HepG2 (cell line): ENCODE results near the gene TRIM27. TPM values are rescaled to one million over a fixed set of nuclear protein-coding genes. Genes with fewer than 3 reads are reported as not detected.

Experiments
- DDIT3 ChIP-seq: sonication (generic); formaldehyde crosslinking; IDR thresholded peaks from 2 replicates; pipeline ENCODE4 v1.4.0; 2020; ENCODE audit warnings: mild to moderate bottlenecking, missing genetic modification reagents
- ETV6 ChIP-seq: sonication (generic); formaldehyde crosslinking; conservative IDR thresholded peaks from 2 replicates; pipeline ENCODE4 v1.4.0; 2020; ENCODE audit warnings: missing genetic modification reagents
- FOXK2 ChIP-seq: fragments of 450-650 bp; IDR thresholded peaks from 2 replicates; pipeline ENCODE4 v1.6.1; 2016
- GFI1 ChIP-seq: sonication (generic); formaldehyde crosslinking; IDR thresholded peaks from 2 replicates; pipeline ENCODE4 v1.5.0; 2020; ENCODE audit warnings: missing genetic modification reagents, mild to moderate bottlenecking, borderline replicate concordance
- HNRNPK ChIP-seq: fragments of 200-400 bp; formaldehyde crosslinking; IDR thresholded peaks from 2 replicates; pipeline ENCODE4 v1.6.1; 2018; ENCODE audit warnings: low read length, low read depth, moderate library complexity, mild to moderate bottlenecking; ENCODE audit not compliant: poor library complexity, severe bottlenecking
- IRF1 ChIP-seq: sonication (generic); formaldehyde crosslinking; IDR thresholded peaks from 2 replicates; pipeline ENCODE4 v1.4.0; 2020; ENCODE audit warnings: low read depth, mild to moderate bottlenecking, missing genetic modification reagents
- IRF2 ChIP-seq: IDR thresholded peaks from 2 replicates; pipeline ENCODE4 v1.6.1; 2018; ENCODE audit warnings: missing genetic modification reagents, missing compliant biosample characterization
- PHF21A ChIP-seq: sonication (generic); formaldehyde crosslinking; IDR thresholded peaks from 2 replicates; pipeline ENCODE4 v1.5.0; 2020; ENCODE audit warnings: mild to moderate bottlenecking, missing genetic modification reagents
- PREB ChIP-seq: sonication (generic); formaldehyde crosslinking; IDR thresholded peaks from 2 replicates; pipeline ENCODE4 v1.4.0; 2020; ENCODE audit warnings: missing genetic modification reagents
- RXRA ChIP-seq: sonication (generic); formaldehyde crosslinking; IDR thresholded peaks from 2 replicates; pipeline ENCODE4 v1.5.1; 2020; ENCODE audit warnings: missing genetic modification reagents
- SP140L ChIP-seq: sonication (generic); formaldehyde crosslinking; IDR thresholded peaks from 2 replicates; pipeline ENCODE4 v1.4.0; 2020; ENCODE audit warnings: missing genetic modification reagents, borderline replicate concordance
- SRSF4 ChIP-seq: fragments of 200-400 bp; formaldehyde crosslinking; IDR thresholded peaks from one replicate; pipeline ENCODE4 v1.6.1; 2018; ENCODE audit warnings: mild to moderate bottlenecking, low read depth, low read length, moderate library complexity; ENCODE audit not compliant: poor library complexity, severe bottlenecking
- YY1 ChIP-seq: IDR thresholded peaks from 2 replicates; pipeline ENCODE4 v1.6.1; 2011; ENCODE audit warnings: low read length, low read depth, moderate library complexity, mild to moderate bottlenecking; ENCODE audit not compliant: insufficient read depth, insufficient replicate concordance
- ZFP91 ChIP-seq: sonication (generic); formaldehyde crosslinking; IDR thresholded peaks from 2 replicates; pipeline ENCODE4 v1.9.0; 2022; ENCODE audit warnings: missing genetic modification reagents, mild to moderate bottlenecking, borderline replicate concordance
- ZKSCAN5 ChIP-seq: sonication (generic); formaldehyde crosslinking; IDR thresholded peaks from 2 replicates; pipeline ENCODE4 v1.5.1; 2020; ENCODE audit warnings: mild to moderate bottlenecking, missing genetic modification reagents
- ZNF224 ChIP-seq: sonication (generic); formaldehyde crosslinking; IDR thresholded peaks from 2 replicates; pipeline ENCODE4 v1.5.0; 2020; ENCODE audit warnings: mild to moderate bottlenecking, missing genetic modification reagents
- ZNF354B ChIP-seq: sonication (generic); formaldehyde crosslinking; IDR thresholded peaks from 2 replicates; pipeline ENCODE4 v1.8.0; 2022; ENCODE audit warnings: mild to moderate bottlenecking, missing genetic modification reagents
- ZNF362 ChIP-seq: sonication (generic); formaldehyde crosslinking; IDR thresholded peaks from 2 replicates; pipeline ENCODE4 v1.4.0; 2020; ENCODE audit warnings: missing genetic modification reagents, mild to moderate bottlenecking, borderline replicate concordance
- ZNF468 ChIP-seq: sonication (generic); formaldehyde crosslinking; IDR thresholded peaks from 2 replicates; pipeline ENCODE4 v1.8.0; 2022; ENCODE audit warnings: mild to moderate bottlenecking, moderate library complexity, missing genetic modification reagents
- ZNF552 ChIP-seq: sonication (generic); formaldehyde crosslinking; IDR thresholded peaks from 2 replicates; pipeline ENCODE4 v1.9.0; 2022; ENCODE audit warnings: missing genetic modification reagents, mild to moderate bottlenecking, borderline replicate concordance
- ZNF670 ChIP-seq: sonication (generic); formaldehyde crosslinking; IDR thresholded peaks from 2 replicates; pipeline ENCODE4 v1.8.0; 2022; ENCODE audit warnings: mild to moderate bottlenecking, missing genetic modification reagents, borderline replicate concordance
- ZSCAN9 ChIP-seq: IDR thresholded peaks from 2 replicates; pipeline ENCODE4 v1.6.1; 2016; ENCODE audit warnings: borderline replicate concordance
- polyA plus RNA-seq, 8 experiments: library from polyadenylated mRNA; depleted of rRNA in 3 of 8; stranded (reverse) in 7 of 8; unstranded in 1 of 8; fragments of >200 nt; fragmentation: Illumina TruSeq in 4 of 8; extraction: Trizol in 4 of 8; gene quantifications; 2 replicates each; pipeline versions ENCODE4 v1.2.1 to v1.2.3, GENCODE V29; 2011 to 2016; ENCODE audit warnings: low read depth in 4 of 8, missing spikeins in 1 of 8, mixed read lengths in 1 of 8; ENCODE audit not compliant: insufficient read depth in 1 of 8
- total RNA-seq, 5 experiments: library from RNA; depleted of rRNA; stranded (reverse); fragments of >200 nt; fragmentation: Illumina TruSeq; extraction: Trizol; gene quantifications; 2 replicates each; pipeline ENCODE4 v1.2.3, GENCODE V29; 2016; ENCODE audit warnings: low read depth in 1 of 5

TRIM27 gene
- total and polyA plus RNA-seq, 2 of the 13 experiments (the other 11 are each of a cell fraction or from before 2014, with no cell fraction given) = 88.6 to 112 TPM

- TF ChIP-seq ZFP91 (no peak; the same call in 1 of the 2 replicates), DDIT3 (CRISPR knock-in tag) (peak; percentile 68; the same call in 1 of the 2 replicates), ZNF670 (CRISPR knock-in tag) (peak; percentile 92; the same call in 1 of the 2 replicates), YY1 (peak; percentile 46), PREB (CRISPR knock-in tag) (no peak), ZKSCAN5 (CRISPR knock-in tag) (no peak), ZNF468 (CRISPR knock-in tag) (no peak), ZSCAN9 (CRISPR knock-in tag) (peak; percentile 80), RXRA (no peak; the same call in 1 of the 2 replicates), IRF2 (CRISPR knock-in tag) (peak; percentile 95), ZNF362 (CRISPR knock-in tag) (peak; percentile 56; the same call in 1 of the 2 replicates), SRSF4 (no peak), GFI1 (CRISPR knock-in tag) (0 out of 2 replicates have a peak, but pooled peaks have one; percentile 10), ZNF552 (CRISPR knock-in tag) (no peak), ZNF354B (CRISPR knock-in tag) (no peak), HNRNPK (no peak), PHF21A (0 out of 2 replicates have a peak, but pooled peaks have one; percentile 21), ZNF224 (no peak; the same call in 1 of the 2 replicates), ETV6 (CRISPR knock-in tag) (0 out of 2 replicates have a peak, but pooled peaks have one; percentile 53), FOXK2 (no peak), SP140L (CRISPR knock-in tag) (peak; percentile 86; the same call in 1 of the 2 replicates), IRF1 (CRISPR knock-in tag) (no peak)
Observed at GRCh38 chr6:28944412-28944865, 20.7 kb upstream of the TRIM27 start (continued).
